Epidermal melanocyte (primary cell): ENCODE measurements around the gene CARM1.

Source experiments
- DNase-seq: peaks from one replicate; pipeline ENCODE4 v3.0.0; 2011; ENCODE audit warnings: low spot score; ENCODE audit not compliant: insufficient read length

Gene CARM1

GRCh38 chr19:10907925-10908324 is 36.6 kb downstream of the CARM1 start:
- DNase-seq, result no peak

- DNase-seq, result no peak
These were observed 37.1 kb downstream of the CARM1 start for GRCh38 chr19:10908380-10908960.

- no peak for DNase-seq
These were observed 40.4 kb downstream of the CARM1 start for GRCh38 chr19:10911579-10912363.

DNA sequence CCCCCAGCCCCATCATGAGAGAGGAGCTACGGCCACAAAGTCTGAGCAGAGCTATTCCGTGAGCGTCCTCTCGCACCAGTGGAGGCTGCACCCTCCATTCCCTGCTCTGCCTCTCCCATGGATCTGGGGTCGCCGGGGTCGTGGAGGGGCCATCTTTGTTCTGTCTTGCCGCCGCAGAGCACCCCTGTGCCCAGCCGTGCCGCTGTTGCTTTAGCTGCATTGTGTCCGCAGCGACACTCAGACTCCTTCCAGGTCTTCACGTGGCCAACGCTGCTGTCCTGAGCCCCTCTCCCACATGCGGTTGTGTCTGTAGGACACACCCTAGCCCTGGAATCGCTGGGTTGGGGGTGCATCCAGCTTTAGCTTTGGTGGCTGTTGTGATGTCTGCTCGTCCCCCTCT is 41.3 kb downstream of the CARM1 start:
- DNase-seq, result no peak

- no peak for DNase-seq
These were observed 42.5 kb downstream of the CARM1 start for GRCh38 chr19:10913716-10914340.

DNA sequence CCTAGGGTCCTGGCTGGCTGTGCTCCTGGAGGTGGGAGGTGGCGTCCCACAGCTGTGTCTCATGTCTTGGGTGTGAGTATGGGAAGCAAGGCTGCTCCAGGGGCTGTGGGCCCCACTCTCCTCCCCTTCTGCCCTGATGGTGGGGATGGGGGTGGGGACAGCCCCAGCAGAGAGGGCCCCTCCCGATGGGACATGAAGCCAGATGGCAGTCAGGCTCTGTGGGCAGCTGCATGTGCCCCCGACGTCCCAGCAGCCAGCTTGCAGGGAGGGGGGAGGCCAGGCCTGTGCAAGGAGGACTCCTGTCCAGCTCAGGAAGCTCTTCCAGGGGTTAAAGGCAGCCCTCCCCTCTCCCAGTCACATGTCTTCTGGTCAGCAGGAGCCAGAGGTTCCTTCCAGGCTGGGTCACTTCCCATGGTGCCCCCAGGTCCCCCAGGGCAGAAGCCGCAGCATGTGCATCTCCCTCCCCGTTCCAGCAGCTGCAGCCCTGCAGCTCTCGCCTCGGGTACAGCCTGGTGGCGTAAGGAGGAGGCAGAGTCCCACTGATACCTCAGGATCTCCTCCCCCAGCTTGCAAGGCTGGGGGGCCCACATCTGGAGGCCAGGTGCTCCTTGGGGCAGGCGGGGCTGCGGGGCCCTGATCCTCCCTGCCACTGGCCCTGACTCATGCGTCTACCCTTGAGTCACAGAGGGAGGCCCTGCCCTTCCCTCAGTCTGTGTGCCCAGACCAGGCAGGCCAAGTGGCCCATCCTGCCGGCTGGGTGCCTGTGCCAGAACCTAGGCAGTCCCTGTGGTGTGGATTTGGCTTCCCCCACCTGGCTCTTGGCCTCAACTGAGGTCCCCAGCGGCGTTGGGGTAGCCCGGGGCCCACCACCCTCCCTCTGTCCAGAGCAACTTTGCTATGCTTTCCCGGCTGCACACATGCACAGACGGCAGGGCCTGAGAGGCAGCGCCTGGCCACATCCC is 44.1 kb downstream of the CARM1 start:
- peak; percentile 60 for DNase-seq

DNA sequence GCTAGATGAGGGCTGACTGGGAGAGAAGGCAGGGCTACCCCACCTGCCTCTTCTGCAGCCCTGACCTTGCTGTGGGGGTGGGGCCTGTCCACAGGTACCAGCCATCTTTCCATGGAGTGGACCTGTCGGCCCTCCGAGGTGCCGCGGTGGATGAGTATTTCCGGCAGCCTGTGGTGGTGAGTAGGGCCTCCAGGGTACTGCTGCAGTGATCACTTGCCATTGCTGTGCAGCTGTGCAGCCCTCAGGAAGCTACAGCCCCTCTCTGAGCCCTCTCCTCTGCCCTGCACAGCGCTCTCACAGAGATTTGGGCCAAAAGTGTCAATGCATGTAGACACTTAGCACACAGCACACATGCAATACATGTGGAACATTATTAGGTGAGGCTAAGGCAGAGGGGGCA is 45.2 kb downstream of the CARM1 start:
- DNase-seq, result no peak

- DNase-seq, result no peak
These were observed 47.0 kb downstream of the CARM1 start for GRCh38 chr19:10918359-10918758.

GRCh38 chr19:10919352-10920287 is 48.3 kb downstream of the CARM1 start:
- DNase-seq, result no peak

- no peak for DNase-seq
These were observed 48.9 kb downstream of the CARM1 start for GRCh38 chr19:10920288-10920655.

- DNase-seq, result no peak
These were observed 49.4 kb downstream of the CARM1 start for GRCh38 chr19:10920781-10921180.

GRCh38 chr19:10921199-10921909 is 50.0 kb downstream of the CARM1 start:
- DNase-seq, result no peak

DNA sequence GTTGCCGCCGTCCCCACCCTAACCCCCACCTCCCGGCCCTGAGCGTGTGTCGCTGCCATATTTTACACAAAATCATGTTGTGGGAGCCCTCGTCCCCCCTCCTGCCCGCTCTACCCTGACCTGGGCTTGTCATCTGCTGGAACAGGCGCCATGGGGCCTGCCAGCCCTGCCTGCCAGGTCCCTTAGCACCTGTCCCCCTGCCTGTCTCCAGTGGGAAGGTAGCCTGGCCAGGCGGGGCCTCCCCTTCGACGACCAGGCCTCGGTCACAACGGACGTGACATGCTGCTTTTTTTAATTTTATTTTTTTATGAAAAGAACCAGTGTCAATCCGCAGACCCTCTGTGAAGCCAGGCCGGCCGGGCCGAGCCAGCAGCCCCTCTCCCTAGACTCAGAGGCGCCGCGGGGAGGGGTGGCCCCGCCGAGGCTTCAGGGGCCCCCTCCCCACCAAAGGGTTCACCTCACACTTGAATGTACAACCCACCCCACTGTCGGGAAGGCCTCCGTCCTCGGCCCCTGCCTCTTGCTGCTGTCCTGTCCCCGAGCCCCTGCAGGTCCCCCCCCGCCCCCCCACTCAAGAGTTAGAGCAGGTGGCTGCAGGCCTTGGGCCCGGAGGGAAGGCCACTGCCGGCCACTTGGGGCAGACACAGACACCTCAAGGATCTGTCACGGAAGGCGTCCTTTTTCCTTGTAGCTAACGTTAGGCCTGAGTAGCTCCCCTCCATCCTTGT is 50.7 kb downstream of the CARM1 start:
- DNase-seq, result no peak

DNA sequence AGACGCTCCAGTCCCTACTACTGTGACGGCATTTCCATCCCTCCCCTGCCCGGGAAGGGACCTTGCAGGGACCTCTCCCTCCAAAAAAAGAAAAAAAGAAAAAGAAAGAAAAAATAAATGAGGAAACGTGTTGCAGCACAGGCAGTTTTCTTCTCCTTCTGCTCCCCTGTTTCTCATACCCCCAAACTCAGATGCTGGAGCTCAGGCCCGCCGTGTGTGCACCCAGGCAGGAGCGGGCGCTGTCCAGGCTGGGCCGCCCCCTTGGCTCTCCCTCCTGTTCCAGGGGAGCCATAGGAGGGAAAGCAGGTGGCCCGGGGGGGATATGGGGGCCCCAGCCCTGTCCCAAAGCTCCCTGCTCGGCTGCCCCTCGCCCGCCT is 51.3 kb downstream of the CARM1 start:
- DNase-seq, result no peak

GRCh38 chr19:10923260-10924112 is 52.1 kb downstream of the CARM1 start:
- DNase-seq, result no peak

DNA sequence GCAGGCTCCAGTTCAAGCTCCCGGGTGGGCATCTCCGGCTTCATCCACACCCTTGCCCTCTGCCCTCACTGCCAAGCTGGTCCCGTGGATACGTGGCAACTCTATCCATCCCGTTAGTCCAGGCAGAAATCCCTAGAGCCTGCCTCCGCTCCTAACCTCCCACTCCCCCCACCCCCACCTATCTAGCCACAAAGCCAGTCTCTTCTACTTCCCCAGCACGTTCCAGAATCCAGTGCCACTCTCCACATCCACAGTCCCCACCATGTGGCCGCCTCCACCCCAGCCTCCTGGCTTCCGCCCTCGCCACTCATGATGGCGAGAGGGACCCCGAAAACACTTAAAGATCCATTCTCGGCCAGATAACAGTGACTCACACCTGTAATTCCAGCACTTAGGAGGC is 53.2 kb downstream of the CARM1 start:
- DNase-seq, result no peak

DNA sequence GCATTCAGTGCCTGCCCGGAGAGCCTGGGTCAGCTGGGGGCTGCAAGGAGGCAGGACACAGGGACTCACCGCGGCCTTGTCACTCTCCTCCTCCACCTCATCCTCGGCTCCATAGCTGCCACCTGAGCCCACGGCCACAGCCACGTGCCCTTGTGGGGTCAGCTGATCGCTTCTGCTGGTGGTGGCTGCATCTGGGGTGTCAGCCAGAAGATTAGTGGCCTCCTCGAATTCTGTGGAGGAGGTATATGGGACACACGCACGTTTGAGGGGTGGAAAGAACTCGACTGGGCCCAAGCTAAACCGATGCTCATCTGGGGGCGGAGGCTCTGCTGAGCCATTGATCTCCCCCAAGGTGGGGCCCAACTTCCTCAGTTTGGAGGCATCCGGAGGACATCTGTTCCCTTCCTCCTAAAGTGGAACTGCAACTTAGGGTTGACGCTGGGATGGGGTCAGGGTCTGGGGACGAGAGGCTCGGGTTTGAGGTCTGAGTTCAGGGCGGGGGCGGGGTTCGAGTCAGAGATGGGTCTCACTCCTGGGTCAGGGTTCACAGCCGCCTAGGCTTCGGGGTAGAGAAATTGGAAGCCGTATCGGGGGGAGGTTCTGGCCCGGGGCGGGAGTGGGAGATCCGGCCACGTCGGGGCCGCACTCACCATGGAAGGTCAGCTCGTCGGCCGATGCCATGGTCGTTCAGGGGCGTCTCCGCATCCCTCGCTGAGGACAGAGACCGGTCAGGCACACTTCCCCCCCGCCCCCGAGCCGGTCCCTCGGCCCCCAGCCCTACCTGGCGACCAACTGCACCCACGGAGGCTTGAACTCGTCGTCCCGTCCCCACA is 56.6 kb downstream of the CARM1 start:
- no peak for DNase-seq
